MCF 10A (cell line): ENCODE data around the gene P2RY8. TPM values are rescaled to one million over a fixed set of nuclear protein-coding genes. Genes with fewer than 3 reads are reported as not detected.
"Not testable (repeated sequence)": the region's sequence is repeated elsewhere in the genome, so short reads cannot be mapped to it uniquely, and the experiment has no call there.

Experiments used
- BruUV-seq: library from RNA; stranded (reverse); fragments of 400-500 nt; replicated peaks from 2 replicates; lab custom pipeline; 2021; lab: Mats Ljungman, UMichigan
- CTCF ChIA-PET: fragments of 300-600 bp; sonication (Branson Sonifier 250); formaldehyde crosslinking; extraction: SDS; loops from one replicate; lab custom pipeline; 2021; ENCODE audit warnings: antibody characterized with exemption, inconsistent platforms; lab: Yijun Ruan, JAX
- POLR2A ChIA-PET: fragments of 300-600, 350-650 bp; sonication (Branson Sonifier 250); formaldehyde crosslinking; extraction: SDS; loops from one replicate; lab custom pipeline; 2020; ENCODE audit warnings: antibody characterized with exemption, inconsistent platforms; lab: Yijun Ruan, JAX
- DNase-seq: peaks from one replicate; pipeline ENCODE4 v3.0.0-alpha.2; 2018; ENCODE audit not compliant: unreplicated experiment
- H3K27ac Mint-ChIP-seq: one replicate; pipeline ENCODE4 v1.8.0; 2022; ENCODE audit warnings: mild to moderate bottlenecking, low read depth, mixed read lengths; ENCODE audit not compliant: unreplicated experiment
- H3K27me3 Mint-ChIP-seq: one replicate; pipeline ENCODE4 v1.8.0; 2022; ENCODE audit warnings: mixed read lengths; ENCODE audit not compliant: insufficient read depth, unreplicated experiment
- H3K36me3 Mint-ChIP-seq: one replicate; pipeline ENCODE4 v1.8.0; 2022; ENCODE audit warnings: mild to moderate bottlenecking, moderate library complexity, mixed read lengths; ENCODE audit not compliant: insufficient read depth, unreplicated experiment
- H3K4me1 Mint-ChIP-seq: one replicate; pipeline ENCODE4 v1.8.0; 2022; ENCODE audit warnings: mixed read lengths; ENCODE audit not compliant: insufficient read depth, unreplicated experiment
- H3K4me3 Mint-ChIP-seq: one replicate; pipeline ENCODE4 v1.8.0; 2022; ENCODE audit warnings: mild to moderate bottlenecking, moderate library complexity, mixed read lengths; ENCODE audit not compliant: unreplicated experiment
- H3K9me3 Mint-ChIP-seq: one replicate; pipeline ENCODE4 v1.8.0; 2022; ENCODE audit warnings: mixed read lengths; ENCODE audit not compliant: unreplicated experiment
- intact Hi-C: fragments of 100-400 bp; cut with micrococcal nuclease; formaldehyde crosslinking; loops from 2 replicates; pipeline ENCODE4 v1.14.1; 2022
- total RNA-seq: library from RNA; stranded (reverse); gene quantifications from 2 replicates; pipeline ENCODE4 v1.2.3, GENCODE V29; 2022
- TF ChIP-seq, protein P1 (sequence below): fragments of 200-600 bp; IDR thresholded peaks from one replicate; pipeline ENCODE4 v1.8.0; 2022; ENCODE audit warnings: antibody characterized with exemption, mild to moderate bottlenecking; ENCODE audit not compliant: unreplicated experiment

P2RY8 gene
- total RNA-seq, 1 experiment from 2014 or later, result not detected

GRCh38 chrX:1486177-1486576 lies 50.8 kb downstream of the P2RY8 start:
- POLR2A ChIA-PET, result no interaction called here
- CTCF ChIA-PET, result no interaction called here
- no TSS peak for BruUV-seq
- H3K9me3 Mint-ChIP-seq, result peaks cover under 1% of the 10 kb centered on the region
- no peak overlapping the region for H3K4me3 Mint-ChIP-seq
- peaks cover 6% of the 10 kb centered on the region for H3K4me1 Mint-ChIP-seq
- no peaks in the 10 kb centered on the region for H3K27me3 Mint-ChIP-seq
- H3K27ac Mint-ChIP-seq, result no peak overlapping the region
- no peaks in the 10 kb centered on the region for H3K36me3 Mint-ChIP-seq
- TF ChIP-seq, protein P1, sequence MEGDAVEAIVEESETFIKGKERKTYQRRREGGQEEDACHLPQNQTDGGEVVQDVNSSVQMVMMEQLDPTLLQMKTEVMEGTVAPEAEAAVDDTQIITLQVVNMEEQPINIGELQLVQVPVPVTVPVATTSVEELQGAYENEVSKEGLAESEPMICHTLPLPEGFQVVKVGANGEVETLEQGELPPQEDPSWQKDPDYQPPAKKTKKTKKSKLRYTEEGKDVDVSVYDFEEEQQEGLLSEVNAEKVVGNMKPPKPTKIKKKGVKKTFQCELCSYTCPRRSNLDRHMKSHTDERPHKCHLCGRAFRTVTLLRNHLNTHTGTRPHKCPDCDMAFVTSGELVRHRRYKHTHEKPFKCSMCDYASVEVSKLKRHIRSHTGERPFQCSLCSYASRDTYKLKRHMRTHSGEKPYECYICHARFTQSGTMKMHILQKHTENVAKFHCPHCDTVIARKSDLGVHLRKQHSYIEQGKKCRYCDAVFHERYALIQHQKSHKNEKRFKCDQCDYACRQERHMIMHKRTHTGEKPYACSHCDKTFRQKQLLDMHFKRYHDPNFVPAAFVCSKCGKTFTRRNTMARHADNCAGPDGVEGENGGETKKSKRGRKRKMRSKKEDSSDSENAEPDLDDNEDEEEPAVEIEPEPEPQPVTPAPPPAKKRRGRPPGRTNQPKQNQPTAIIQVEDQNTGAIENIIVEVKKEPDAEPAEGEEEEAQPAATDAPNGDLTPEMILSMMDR, result no peak
- intact Hi-C loops, result no loop called here
- no peak for DNase-seq

- Mint-ChIP-seq H3K27ac (no peak overlapping the region), H3K4me3 (no peak overlapping the region), H3K9me3 (no peaks in the 10 kb centered on the region), H3K27me3 (no peaks in the 10 kb centered on the region), H3K4me1 (peaks cover 6% of the 10 kb centered on the region), H3K36me3 (no peaks in the 10 kb centered on the region)
- TF ChIP-seq, protein P1, result no peak
- POLR2A ChIA-PET, result no interaction called here
- no TSS peak for BruUV-seq
- no peak for DNase-seq
- intact Hi-C loops, result no loop called here
- CTCF ChIA-PET, result no interaction called here
Observed at GRCh38 chrX:1485033-1485432, 52.0 kb downstream of the P2RY8 start.

DNA sequence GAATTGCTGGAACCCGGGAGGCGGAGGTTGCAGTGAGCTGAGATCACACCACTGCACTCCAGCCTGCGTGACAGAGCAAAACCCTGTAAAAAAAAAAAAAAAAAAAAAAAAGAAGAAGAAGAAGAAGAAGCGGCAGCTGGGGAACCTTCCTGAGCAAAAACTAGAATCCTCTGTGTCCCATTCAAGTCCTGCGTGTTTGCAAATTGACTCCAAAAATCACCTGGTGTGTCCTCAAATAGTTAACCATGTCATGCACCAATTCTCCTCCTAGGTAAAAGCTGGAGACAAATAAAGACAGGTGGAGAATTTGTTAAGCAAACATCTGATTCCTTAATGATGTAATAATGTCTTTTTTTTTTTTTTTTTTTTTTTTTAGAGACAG lies 52.4 kb downstream of the P2RY8 start:
- Mint-ChIP-seq H3K4me1 (peaks cover 6% of the 10 kb centered on the region), H3K9me3 (no peaks in the 10 kb centered on the region), H3K4me3 (no peak overlapping the region), H3K27me3 (peaks cover under 1% of the 10 kb centered on the region), H3K36me3 (no peaks in the 10 kb centered on the region), H3K27ac (no peak overlapping the region)
- intact Hi-C loops, result no loop called here
- ChIA-PET POLR2A (no interaction called here), CTCF (no interaction called here)
- no TSS peak for BruUV-seq
- no peak for DNase-seq
- TF ChIP-seq, protein P1, result no peak

DNA sequence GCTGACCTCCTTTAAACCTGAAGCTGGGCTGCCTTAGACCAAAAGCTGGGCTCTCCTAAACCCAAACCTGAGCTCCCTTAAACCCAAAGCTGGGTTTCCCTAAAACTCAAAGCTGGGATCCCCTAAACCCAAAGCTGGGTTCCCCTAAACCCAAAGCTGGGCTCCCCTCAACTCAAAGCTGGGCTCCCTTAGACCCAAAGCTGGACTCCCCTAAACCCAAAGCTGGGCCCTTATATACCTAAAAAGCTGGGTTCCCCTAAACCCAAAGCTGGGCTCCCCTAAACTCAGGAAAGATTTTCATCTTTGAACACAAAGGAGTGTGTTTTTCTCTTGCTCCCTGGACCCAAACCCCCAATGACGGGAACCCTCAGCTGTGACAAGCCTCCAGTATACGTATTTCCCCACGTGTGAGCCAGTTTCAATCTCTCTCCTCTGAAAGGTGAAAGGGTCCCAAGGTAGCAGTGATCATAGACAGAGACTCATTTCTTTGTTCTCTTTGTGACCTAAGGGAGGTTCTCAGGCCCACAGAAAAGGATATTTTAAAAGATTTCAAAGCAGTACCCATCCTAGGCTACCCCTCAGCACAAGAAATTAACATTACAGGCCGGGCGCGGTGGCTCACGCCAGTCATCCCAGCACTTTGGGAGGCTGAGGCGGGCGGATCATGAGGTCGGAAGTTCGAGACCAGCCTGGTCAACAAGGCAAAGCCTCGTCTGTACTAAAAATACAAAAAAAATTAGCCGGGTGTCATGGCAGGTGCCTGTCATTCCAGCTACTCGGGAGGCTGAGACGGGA lies 52.9 kb downstream of the P2RY8 start:
- POLR2A ChIA-PET, result no interaction called here
- Mint-ChIP-seq H3K9me3 (no peaks in the 10 kb centered on the region), H3K4me1 (peaks cover 6% of the 10 kb centered on the region), H3K36me3 (no peaks in the 10 kb centered on the region), H3K27me3 (peaks cover 7% of the 10 kb centered on the region), H3K4me3 (no peak overlapping the region), H3K27ac (no peak overlapping the region)
- DNase-seq, result no peak
- TF ChIP-seq, protein P1, result no peak
- CTCF ChIA-PET, result no interaction called here
- intact Hi-C loops, result no loop called here
- no TSS peak for BruUV-seq

GRCh38 chrX:1482530-1482928 lies 54.5 kb downstream of the P2RY8 start:
- POLR2A ChIA-PET, H3K4me3 Mint-ChIP-seq, intact Hi-C loops, H3K4me1 Mint-ChIP-seq, BruUV-seq, H3K9me3 Mint-ChIP-seq, CTCF ChIA-PET, H3K36me3 Mint-ChIP-seq, H3K27ac Mint-ChIP-seq, DNase-seq: not testable (repeated sequence)
- H3K27me3 Mint-ChIP-seq, result peaks cover 22% of the 10 kb centered on the region
